Activated CD4-positive, alpha-beta T cell treated with anti-CD3 and anti-CD28 coated beads for 24 hours (primary cell): ENCODE measurements around the gene COL11A2.

ENCODE experiments used
- DNase-seq, 2 donors: peaks; one replicate each; pipeline ENCODE4 v3.0.0-alpha.2; 2020; ENCODE audit warnings: low read depth in 2 of 2

The COL11A2 gene

DNA sequence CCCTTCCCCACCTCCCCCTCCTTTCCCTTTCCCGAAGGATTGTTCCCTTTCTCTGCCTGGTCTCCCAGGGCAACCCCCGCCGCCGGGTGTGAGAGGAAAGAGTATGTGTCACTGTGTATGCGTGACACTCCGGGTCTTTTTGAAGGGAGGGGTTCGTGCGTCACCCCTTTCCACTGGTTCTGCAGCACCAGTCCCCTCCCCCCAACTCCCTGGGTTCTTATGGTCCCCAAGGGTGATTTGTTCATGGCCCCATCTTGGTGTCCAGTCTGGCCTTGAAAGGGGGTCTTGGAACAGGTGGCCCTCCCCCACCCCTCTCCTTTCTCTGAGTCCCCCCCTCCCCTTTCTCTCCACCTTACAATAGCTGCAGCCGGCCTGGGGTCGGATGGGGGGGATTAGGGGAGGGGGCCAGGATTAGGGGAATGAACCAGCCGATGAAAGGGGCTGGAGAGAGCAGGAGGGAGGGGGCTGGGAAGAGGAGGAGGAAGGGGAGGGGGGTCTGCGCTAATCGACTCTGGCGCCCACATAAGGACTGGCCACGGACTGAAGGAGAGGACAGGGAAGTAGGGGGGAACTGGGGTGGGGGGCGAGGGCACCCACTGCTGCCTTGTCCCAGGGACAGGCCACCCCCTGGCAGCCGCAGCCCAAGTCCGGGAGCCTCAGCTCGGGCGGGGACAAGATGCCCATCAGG, 14.7 kb upstream of the COL11A2 start:
- DNase-seq: no peak

DNA sequence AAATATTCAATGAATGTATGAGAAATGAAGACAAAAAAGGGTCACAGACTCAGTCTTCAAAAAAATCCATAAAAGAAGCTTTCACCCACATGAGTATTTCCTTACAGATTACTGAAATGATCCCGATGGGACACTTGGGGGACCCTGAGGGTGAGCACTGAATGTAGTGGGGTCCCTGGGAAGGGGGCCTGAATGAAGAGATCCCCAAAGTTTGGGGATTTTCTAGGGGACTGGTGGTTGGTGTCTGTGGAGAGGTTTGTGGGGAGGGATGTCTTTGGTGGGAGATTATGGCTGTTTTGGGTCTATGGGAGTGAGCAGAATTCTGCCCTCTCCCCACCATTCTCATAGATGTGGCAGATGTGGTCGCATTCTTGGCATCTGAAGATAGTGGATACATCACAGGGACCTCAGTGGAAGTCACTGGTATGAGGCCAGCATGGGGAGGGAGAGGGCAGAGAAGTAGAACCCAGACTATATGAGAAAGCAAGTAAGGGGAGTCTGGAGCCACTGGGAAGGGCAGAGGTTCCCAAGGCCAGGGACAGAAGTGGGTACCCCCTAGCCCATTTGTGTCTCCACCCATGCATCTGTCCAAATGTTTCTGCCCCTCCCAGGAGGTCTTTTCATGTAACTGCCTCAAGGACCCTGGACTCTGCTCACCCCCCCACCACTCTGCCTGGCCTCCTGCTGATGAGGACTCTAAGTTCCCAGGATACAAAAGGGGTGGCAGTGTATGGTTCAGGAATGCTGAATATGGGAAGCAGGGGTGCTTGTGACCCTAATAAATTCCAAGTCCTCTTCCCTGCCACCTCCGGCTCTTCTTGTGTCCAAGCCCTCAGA, 14.0 kb upstream of the COL11A2 start:
- no peak for DNase-seq

DNA sequence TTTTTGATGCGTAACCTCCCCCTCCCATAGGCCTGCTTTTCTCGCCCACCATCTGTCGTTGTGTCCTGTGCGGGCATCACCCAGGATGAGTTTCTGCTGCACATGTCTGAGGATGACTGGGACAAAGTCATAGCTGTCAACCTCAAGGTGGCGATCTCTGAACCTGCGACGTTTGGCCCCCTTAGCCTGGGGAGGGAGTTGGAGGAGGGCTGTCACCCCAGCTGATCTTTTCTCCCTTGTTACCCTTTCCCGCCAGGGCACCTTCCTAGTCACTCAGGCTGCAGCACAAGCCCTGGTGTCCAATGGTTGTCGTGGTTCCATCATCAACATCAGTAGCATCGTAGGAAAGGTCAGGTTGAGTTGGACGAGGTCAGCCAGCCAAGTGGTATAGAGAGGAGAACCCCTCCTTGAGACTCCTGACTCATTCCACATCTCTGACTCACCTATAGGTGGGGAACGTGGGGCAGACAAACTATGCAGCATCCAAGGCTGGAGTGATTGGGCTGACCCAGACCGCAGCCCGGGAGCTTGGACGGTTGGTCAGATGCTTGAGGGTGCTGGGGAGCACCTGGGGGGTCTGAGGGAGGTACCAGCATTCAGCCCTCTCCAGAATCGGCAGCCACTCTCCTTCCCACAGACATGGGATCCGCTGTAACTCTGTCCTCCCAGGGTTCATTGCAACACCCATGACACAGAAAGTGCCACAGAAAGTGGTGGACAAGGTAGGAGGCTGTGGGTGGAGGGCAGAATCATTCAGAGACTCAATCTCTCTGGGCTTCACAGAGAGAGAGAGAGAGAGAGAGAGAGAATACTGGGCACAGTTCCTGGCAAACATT, 13.1 kb upstream of the COL11A2 start:
- no peak for DNase-seq

DNA sequence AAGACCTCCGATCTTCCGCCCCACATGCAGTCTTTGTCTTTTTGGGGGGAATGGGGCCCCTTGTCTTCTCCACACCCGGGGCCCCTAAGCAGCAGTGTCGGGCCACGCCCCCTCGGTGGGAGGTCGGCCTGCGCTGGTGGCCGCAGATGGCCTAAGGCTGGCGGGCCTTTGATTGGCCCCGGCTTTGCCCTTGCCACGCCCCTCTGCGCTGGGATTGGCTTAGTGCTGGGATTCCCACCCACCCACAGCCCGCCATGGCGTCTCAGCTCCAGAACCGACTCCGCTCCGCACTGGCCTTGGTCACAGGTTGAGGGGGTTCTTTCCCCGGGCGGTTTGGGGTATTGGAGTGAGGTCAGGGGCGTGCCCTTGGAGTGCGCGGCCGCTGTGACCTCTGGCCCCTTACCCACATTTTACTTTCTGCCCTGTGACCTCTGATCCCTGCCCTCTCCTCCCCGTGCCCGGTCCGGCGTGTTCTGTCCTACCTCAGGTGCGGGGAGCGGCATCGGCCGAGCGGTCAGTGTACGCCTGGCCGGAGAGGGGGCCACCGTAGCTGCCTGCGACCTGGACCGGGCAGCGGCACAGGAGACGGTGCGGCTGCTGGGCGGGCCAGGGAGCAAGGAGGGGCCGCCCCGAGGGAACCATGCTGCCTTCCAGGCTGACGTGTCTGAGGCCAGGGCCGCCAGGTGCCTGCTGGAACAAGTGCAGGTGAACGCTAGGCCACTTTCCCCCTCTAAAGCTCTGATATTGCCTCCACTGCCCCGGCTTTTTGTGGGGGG, 12.3 kb upstream of the COL11A2 start, which contains the start of gene HSD17B8:
Gene HSD17B8 (plus strand): TSS at position 241 of the 776 bp plus-strand sequence. CDS start 14 bp downstream, at position 255.
- DNase-seq: peak; percentile 84 to 93

DNA sequence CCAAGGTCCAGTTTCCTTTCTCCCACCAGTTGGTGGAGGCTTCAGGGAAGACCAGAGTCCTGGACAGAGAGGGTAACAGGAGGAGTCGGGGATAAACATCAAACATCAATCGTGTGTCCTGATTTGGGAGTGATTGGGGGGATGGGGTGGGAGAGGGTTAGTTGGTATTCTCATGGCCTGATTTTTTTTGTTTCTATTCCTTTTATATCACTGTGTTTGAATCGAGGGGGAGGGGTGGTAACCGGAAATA, 11.8 kb upstream of the COL11A2 start:
- no peak for DNase-seq

DNA sequence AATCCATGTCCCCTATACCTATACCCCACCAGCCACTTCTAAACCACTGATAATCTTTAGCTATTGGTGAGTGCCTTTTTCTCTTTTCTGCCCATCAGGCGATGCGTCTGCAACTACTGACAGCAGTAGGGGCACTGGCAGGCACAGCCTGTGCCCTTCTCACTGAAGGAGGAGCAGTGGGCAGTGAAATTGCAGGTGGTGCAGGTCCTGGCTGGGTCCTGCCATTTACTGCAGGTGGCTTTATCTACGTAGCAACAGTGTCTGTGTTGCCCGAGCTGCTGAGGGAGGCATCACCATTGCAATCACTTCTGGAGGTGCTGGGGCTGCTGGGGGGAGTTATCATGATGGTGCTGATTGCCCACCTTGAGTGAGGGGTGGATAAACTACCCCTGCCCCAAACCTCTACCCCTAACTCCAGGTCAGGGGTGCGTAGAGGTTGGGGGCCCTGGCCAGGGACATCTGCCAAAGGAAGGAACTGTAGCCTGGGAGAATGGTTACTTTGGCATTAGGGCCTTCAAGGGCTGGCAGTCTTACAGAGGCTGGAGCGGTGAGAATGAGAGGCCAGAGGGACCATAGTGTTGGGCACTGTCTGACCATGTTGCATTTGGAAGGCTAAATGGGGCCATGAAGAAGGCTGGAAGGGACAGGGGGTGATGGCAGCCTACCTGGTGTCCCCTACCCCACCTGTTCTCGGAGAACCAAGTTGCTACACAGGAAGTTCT, 11.3 kb upstream of the COL11A2 start:
- DNase-seq: no peak

DNA sequence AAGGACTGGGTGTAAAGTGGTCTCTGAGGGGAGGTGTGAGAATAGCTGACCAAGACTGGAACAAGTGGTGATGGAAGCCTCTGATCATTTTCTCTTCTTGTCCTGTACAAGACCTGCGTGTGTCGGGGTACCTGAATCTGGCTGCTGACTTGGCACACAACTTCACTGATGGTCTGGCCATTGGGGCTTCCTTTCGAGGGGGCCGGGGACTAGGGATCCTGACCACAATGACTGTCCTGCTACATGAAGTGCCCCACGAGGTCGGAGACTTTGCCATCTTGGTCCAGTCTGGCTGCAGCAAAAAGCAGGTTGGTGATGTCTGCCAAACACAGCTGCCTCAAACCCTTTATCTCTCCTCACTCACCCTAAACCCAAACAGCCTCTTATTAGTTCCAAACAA, 10.5 kb upstream of the COL11A2 start:
- no peak for DNase-seq

DNA sequence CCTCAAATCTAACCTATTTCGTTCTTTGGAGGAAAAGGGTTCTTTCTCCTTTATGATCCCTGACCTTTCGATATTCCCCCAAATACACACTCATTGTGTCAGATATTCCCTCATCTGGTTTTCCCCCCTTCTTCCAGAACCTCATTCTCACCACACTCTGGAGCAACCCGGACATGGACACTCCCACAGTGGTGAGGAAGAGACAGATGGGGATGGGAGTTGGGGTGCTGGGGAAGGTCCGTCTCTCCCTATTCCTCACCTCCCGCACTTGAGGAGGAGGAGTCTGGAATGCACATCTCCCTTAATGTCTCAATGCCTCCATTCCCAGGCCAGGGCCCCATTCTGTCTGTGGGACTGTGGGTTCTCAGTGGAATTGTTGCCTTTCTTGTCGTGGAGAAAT, 9.7 kb upstream of the COL11A2 start:
- no peak for DNase-seq

DNA sequence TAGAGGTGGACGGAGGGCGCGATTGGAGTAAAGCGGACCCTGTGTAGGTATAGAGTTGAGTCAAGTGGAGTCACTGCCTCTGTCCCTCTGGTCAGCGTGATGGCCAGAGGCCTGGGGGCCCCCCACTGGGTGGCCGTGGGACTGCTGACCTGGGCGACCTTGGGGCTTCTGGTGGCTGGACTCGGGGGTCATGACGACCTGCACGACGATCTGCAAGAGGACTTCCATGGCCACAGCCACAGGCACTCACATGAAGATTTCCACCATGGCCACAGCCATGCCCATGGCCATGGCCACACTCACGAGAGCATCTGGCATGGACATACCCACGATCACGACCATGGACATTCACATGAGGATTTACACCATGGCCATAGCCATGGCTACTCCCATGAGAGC, 8.9 kb upstream of the COL11A2 start:
- no peak for DNase-seq

DNA sequence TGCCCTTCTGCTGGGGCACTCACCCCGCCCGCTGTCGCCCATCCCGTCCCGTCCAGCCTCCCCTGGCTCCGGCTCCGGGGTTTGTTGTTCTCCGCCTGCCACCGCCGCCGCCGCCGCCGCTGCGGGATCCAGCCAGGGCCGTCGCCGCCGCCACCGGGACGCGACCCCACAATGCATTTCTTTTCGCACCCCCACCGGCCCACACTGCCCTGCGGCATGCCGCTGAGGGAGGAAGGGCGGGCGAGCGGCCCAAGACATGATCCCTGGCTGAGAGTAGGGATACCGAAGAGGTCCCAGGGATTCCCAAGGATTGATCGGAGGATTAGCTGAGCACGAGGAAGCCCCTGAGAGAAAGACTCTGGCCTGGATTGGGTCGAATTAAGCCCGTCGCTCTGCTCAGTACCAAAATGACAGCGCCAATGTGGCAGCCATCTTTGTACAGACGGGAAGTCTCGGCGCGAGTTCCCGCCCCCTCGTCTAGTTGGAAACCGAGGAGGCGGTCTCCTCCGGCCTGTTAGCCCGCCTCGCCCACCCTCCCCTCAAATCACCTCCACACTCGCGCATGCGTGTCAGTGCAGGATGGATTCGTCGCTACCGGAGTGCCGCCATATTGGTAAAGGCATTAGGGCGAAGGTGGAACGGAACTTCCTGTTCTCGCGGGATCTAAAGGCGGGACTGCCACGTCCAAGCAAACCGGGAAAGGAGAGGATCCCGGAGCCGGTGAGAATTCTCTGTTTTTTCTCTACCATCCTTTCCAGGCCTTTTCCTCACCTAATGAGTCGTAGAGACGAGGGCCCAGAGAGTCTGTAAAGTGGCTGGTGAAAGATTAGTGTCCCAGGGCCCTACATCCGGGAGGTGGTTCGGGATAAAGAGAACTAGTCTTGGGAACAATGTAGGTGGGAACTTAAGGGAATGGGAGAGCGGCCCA, 8.2 kb upstream of the COL11A2 start, which contains the start of the genes RXRB and SLC39A7:
Gene RXRB (minus strand): TSS at position 447 of the 928 bp plus-strand sequence. CDS start 189 bp downstream, at position 258.
Gene SLC39A7 (plus strand): TSS at position 649 of the 928 bp plus-strand sequence. CDS start 379 bp downstream, outside the sequence.
- peak; percentile 97 to 98 for DNase-seq

DNA sequence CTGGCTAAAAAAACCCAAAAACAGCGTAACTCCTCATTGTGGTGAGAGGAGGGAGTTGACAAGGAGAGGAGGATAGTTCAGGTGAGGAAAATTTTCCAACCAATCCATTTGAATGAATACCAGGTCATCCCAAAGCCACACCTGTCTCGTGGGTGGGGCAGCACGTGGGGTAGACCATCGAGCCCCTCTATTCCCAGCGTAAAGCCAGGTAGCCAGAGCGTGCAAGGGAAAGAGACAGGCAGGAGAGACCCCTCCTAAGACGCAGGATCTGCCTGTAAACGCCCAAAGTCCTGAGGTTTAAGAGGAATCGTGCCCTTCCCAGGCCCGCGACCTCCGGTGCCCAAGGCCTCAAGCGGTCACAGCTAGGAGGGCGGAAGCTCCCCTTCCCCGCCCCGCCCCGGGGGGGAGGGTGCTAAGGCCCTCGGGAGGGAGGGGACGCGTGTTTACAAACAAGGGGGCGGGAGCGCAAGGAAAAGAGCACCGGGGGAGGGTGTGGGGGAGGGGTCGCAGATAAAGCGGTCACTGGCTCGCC, 7.5 kb upstream of the COL11A2 start:
- DNase-seq: peak in 1 of 2 donors; percentile 63

DNA sequence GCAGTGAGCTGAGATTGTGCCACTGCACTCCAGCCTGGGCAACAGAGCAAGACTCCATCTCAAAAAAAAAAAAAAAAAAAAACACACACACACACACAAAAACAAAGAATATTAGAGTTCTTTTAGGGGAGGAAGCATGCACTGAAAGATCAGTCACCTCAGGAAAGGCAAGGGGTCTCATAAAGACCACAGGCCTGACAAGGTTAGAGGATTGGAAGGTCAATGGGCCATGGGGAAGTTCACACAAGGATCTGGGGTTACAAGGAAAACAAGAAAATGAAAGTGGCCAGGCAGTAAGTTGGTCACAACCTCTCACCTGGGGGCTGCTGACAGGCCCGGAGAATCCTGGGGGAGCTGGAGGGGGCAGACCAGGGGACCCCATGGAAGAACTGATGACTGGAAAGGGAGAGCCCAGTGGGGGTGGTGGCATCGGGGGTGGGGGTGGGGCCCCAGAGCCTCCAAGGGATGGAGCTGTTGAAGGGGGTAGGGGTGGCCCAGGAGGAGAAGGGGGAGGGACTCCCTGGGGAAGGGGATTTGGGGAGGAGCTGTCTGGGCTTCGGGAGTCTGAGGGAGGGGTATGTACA, 6.7 kb upstream of the COL11A2 start:
- no peak for DNase-seq

DNA sequence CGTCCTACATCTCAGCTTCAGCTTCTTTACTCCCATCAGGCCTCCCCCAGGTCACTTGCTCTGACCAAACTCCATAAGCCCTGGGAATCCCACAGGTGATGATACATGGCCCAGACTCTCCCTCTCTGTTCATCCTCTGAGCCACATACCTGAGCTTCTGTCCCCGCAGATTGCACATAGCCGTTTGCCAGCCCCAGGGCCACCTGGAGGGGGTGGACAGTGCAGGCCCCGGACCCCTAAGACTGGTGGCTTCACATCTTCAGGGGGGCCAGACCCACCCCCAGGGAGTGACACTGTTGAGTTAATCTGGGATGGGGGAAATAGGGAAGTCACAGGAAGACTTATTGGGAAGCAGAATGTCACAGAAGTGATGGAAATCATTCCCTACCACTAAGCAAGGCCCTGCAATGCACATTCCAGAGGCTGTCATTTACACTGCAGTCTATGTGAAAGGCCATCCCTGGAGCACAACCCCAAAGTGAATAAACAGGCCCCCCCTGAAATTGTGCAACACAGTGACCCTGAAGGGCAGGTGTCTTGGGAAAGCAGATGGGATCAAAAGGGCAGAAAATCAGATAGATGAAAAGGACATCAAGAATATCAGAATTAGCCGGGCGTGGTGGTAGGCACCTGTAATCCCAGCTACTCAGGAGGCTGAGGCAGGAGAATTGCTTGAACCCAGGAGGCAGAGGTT, 6.0 kb upstream of the COL11A2 start:
- no peak for DNase-seq

DNA sequence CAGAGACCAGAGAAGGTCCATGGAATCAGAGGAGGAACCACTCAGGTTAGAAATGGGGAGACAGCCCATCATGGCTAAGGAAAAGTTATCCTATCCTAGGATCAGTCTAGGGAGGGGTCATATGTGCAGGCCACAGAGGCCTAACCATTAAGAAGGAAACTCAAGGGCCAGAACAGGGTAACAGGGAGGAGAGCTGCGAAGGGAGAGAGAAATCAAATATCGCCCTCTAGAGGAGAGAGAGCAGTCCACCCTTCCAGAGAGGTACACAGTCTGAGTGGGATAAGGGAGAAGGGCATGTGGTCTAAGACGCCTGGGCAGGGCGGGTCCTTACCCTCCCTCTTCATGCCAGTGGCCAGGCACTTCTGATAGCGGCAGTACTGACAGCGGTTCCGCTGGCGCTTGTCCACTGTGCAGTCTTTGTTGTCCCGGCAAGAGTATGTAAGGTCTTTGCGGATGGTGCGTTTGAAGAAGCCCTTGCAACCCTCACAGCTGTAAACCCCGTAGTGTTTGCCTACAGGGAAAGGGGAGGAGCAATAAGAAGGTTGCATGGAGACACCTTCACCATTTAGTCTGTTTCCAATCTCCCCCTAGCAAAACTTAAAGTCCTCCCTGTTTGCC, 5.3 kb upstream of the COL11A2 start:
- no peak for DNase-seq

DNA sequence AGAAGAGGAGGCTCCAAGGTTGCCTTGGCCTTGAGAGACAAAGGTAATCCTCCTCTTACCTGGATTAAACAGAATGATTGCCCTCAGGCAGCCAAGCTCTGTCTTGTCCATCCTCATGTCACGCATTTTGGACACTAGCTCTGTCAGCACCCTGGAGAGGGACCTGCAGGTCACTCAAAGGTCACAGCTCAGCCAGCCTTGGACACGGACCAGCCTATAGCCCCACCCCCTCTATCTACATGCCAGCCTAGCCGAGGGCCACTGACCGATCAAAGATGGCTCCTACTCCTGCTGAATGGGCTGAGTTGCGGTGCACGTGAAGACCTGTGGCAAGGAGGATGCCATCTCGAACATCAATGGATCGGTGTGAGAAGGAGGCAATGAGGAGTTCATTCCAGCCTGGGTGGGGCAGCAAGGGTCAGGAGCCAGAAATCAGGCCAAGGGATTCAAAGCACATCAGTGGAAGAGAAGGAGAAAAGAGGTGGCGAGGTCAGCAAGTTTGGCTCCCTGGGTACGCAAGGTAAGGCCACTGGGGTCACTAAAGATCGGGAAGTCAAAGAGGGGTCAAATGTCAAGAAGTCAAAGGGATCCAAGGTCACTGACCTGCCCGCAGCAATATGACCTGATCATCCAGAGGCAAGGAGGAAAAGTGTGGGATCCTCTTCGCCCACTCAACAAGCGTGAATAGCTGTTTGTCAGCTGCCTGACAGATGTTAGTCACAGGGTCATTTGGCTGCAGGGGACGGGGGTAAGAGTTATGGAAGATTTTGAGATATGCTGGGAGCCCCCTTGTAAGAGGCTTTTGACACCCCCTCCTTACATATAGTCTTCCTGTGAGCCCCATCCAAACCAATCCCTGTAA, 3.3 kb upstream of the COL11A2 start:
- no peak for DNase-seq

DNA sequence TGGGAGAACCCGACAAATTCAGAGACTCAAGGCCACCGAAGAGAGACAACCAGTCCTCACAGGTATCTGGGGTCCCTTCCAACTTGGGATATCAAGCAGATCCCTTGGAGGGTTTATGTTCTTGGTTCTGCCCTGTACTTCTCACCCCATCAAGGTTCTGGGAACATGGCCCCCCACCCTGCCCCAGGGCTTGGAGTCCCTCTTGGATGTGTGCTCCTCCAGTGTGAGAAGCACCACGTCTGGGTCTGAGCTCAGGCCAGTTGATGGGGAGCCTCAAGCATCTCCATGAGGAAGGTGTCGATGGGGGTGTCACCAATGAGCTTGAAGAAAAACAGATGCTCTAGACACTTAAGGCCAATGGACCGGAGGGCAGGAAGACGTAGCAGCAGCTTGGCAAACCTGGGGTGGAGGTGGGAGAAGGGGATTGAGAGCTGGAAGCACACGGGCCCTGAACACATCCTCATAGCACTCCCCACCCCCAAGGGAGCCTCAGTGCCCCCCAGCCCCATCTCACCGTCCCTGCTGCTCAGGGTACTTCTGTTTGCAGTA, 2.2 kb upstream of the COL11A2 start:
- DNase-seq: no peak

DNA sequence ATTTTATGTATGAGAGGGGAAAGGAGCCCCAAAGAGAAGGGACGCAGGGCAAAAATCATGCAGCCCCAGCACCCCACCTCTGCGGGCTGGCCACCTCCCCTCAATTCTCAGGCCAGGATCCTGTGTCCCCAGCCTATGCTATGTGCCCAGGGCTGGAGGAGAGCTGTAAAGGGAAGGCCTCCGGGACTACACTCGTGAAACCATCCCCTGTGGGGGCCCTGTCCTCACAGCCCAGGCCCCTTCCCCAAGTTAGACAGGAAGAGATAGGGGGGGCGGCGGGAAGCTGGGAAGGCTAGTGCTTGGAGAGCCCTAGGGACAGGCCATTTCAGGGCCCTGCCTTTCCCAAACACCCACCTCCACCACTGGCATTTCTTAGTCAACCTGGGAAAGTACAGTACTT, 1.4 kb upstream of the COL11A2 start:
- no peak for DNase-seq
